GM21515 (cell line): ENCODE results near the gene CIAO3.
"Not testable (repeated sequence)": the region's sequence is repeated elsewhere in the genome, so short reads cannot be mapped to it uniquely, and the experiment has no call there.

Experiments used
- ATAC-seq: cut with Tn5 transposase; IDR thresholded peaks from one replicate; pipeline ENCODE4 v1.9.1; 2021; ENCODE audit not compliant: unreplicated experiment

Gene CIAO3

DNA sequence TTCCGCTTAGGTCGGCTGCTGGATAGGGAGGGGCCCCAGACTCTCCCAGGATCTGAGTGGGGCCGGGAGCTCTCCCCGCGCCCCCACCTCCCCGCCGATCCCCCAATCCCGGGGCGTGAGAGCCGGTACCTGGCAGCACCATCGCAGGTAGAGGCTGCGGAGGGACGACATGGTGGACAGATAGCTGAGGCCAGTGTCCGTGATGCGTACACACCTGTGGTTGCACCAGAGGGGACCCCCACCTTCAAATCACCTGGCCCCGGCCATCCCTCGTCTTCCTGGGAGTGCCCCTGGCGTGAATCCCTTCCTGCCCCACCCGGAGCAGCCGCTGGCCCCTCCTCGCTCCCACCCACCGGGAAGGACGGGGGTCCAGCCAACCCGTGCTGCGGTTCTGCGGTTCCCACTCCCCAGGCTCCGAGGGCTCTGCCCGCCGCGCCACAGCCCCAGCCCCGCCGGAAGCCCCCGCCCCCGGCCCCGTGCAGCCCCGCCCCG, 45.9 kb downstream of the CIAO3 start:
- ATAC-seq: no peak

DNA sequence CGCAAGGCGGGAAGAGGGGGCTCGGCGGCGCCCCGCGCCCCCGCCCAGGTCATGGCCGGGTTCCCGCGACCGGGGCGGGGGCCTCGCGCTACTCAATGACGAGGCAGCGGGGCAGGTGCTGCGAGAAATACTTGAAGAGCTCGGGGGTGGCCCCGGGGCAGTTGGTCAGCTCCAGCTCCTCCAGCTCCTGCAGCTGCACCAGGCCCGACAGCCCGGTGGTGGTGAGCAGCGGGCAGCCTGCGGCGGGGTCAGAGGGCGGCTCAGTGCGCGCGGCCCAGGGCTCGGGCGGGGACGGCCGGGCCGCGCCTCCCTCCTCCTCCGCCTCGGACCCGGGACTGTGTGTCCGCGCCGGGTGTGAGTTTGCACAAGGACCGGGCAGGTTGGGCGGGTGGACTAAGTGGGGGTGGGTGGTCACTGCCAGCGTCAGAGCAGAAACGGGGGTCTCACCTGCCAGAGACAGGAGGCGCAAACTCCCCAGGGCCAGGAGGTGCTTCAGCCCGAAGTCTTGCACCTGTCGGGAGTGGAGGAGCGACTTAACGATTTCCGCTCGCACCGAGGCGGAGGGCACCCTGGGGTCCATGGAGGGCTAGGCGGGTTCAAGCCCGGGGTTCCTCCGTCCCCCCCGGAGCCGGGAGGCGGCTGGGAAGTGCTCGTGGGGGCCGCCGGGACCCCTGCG, 46.5 kb downstream of the CIAO3 start:
- no peak for ATAC-seq

DNA sequence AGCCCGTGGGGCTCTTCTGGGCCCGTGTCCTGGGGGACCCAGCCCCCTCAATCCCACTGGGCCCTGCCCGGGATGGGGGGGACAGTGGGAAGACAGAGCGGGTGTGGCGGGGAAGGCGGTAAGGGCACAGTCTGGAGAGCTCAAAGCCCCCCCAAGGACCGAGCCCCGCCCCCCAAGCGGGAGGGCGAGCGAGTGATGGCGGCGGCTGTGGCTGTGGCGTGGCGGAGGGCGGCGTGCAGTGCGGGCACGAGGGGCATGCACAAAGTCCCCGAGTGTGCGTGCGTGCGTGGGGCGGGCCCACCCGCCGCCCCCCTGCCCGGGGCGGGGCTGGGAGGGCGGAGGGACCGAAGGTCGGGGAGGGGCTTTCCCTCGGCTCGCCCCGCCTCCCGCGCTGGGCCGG, 47.0 kb downstream of the CIAO3 start:
- ATAC-seq: no peak

DNA sequence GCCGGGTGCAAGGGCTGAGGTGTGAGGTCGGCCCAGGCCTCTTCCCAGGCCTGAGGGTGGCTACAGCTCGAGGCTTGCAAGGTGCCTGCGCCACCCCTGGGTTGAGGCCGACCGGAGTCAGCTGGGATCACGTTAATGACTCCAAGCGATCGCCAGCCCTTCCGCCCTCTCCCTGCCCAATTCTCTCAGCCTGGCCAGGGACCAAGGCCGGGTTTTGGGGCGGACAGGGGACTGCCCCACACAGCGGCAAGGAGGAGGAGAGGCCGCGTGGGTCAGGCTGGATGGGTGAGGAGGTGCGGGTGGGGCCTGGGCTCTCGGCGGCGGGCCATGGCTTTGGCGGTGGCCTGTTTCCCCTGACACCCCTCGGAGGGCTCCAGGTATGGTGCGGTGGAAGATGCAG, 47.4 kb downstream of the CIAO3 start:
- ATAC-seq: no peak

DNA sequence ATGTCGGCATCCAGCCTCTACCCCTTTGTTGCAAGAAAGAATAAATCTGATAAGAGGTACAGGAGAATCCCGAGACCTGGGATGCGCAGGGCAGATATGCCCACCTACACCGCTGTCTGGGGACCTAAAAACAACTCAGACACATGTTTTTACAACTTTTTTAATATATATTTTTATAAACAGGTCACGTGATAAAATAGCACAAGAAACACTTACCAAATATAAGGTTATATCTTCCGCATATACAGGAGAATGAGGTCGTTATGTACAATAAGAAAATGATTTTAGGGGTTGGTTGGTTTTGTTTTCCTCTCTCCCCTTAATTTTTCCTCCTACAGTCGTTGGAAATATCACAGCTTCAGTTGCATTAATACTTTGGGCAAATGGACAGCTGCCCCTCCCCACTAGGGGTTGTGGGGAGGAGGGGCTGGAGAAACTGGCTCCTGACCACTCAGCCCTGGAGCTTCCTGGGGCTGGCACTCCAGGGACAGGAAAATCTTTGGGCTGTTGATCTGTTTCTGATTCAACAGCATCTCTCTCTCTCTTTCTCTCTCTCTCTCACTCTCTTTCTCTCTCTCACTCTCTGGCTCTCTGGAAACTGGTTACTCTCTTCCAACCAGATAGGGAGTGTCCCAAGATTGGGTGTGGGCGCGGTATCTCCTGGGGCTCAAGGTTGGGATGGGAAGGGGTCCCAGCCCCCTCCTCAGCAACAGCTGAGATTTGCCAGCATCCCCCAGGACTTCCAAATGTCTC, 48.3 kb downstream of the CIAO3 start:
- ATAC-seq: no peak

DNA sequence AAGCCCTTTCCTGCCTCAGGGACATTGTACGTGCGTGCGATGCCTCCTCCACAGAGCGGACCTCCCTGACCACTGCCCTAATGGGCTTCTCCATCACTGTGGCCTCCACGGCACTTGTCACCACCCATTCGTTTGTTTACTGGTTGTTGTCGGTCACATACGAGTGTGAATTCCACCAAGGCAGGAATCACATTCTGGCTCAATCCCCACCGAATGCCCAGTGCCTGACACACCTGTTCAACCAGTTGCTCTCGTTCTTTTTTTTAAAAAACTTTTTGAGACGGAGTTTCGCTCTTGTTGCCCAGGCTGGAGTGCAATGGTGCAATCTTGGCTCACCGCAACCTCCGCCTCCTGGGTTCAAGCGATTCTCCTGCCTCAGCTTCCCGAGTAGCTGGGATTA, 49.6 kb downstream of the CIAO3 start:
- not testable (repeated sequence) for ATAC-seq

DNA sequence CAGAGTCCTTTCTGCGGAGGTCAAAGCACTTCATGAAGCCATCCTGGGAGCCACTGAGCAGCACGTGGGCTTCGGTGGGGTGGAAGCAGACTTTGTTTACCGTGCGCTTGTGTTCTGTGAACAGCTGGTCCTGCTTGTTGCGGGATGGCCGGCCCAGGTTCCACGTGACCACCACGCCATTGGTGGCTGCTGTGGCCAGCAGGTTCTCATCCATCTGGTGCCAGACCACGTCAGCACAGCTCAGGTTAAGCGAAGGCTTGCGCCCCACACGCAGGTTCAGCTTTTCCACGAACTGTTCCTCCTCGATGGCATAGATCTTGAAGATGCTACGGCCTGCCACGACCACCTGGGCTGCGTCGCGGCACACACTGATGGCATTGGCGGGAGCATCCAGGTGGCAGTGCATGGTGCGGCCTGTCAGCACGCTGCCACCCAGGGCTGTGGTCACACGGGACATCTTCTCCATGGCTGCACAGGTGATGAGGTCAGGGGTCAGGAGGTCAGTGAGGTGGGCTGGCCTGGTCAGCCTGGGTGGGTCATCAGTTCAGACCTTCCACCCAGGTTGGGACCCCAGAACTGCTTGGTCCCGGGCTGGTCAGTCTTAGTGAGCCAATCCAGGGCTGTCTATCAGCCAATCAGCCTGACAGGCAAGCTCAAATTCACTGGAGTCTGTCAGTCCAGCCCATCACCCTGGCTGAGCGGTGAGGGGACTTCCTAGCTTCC, 51.5 kb downstream of the CIAO3 start:
- ATAC-seq: no peak

DNA sequence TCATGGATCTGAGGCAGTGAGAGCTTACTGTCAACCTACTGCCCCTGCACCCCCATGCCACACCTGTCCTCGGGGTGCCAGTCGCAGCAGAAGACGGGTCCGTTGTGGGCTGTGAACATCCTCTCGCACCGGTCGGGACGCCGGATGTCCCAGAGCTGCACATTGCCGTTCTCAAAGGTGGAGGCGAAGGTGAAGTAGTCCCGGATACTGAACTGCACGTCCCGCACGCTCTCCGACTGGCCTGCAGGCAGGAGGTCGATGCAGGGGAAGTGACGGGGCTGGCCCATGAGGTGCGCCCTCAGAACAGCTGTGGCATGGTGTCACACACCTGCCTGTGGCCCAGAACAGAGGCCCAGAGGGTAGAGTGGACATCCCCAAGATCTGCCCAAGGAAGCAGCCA, 53.3 kb downstream of the CIAO3 start:
- ATAC-seq: no peak

DNA sequence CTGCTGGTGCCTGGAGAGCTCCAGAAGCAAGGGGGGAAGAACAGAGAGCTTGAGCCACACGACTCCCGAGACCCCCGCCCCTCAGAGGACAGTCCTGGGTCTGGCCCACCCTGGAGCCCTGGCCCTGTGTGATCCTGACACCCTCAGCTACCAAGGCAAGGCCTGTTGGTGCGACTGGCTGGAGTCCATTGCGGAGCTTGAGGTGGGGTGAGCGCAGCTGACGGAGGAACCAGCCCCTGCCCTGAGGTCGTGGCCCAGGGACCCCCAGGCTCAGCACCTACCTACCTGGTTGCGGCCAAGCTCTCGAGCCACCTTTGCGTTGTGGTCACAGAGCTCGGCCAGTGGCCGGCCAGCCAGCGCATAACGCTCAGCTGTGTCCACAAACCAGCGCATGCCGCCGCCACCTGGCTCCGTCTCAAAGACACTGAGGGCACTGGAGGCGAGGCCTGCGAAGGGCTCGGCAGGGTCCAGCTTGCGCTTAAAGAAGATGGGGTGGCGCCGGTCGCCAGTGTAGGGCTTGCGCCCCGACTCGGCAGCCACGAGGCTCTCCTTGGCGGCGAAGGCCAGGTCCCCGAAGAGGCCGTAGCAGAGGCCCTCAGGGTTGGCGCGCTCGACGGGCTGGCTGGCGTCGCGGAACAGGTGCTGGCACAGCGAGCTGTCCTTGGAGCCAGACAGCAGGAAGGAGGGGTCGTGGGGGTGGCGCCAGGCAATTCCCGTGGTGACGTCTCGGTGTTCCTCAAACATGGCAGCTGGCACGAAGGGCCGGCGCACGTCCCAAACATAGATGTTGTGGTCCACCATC, 54.1 kb downstream of the CIAO3 start:
- ATAC-seq: no peak

DNA sequence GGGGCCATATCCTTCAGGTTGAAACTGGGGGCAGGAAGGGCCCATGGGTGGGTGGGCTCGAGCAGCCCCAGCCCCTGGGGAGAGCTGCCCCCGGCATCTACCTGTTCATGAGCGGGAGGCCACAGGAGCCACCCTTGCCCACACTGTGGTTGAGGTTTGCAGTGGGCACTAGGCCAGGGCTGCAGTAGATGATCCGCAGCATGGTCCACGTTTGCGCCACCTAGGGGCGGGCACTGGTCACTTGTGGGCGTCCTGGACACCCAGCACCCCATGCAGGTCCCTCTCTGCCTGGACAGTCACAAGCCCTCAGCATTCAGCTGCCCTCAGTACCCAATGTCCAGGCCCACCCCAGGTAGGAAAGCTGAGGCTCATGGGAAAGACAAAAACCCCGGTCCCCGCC, 54.8 kb downstream of the CIAO3 start:
- ATAC-seq: no peak

DNA sequence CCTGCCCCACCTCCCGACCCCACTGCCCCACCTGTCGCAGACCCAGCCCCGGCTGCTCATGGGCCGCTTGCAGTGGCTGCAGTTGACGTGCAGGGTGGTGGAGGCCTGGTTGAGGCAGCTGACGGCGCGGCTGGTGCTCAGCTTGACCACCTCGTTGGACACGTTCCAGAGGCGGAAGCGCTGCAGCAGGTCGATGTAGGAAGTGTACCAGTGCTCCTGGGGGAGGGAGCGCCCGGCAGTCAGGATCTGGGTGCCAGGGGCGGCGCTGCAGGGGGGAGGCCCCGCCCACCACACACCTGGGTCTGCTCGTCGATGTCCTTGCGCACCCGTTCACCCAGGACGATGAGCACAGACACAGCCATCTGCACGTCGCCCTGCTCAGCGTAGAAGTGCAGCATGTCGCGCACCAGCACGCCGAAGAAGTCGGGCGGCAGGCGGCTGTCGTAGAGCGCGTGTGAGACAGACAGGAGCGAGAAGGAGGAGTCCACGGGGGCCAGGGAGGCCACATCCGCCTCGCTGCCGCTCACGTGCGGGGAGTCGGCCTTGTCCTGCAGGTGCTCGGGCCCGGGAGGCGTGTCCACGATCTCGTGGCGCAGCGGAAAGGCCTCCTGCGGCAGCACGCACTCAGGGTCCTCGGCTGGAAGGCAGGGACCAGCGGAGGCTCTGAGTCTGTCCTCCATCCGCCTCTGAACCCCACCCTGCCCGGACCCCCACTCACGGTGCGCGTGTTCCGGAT, 55.7 kb downstream of the CIAO3 start:
- ATAC-seq: no peak

DNA sequence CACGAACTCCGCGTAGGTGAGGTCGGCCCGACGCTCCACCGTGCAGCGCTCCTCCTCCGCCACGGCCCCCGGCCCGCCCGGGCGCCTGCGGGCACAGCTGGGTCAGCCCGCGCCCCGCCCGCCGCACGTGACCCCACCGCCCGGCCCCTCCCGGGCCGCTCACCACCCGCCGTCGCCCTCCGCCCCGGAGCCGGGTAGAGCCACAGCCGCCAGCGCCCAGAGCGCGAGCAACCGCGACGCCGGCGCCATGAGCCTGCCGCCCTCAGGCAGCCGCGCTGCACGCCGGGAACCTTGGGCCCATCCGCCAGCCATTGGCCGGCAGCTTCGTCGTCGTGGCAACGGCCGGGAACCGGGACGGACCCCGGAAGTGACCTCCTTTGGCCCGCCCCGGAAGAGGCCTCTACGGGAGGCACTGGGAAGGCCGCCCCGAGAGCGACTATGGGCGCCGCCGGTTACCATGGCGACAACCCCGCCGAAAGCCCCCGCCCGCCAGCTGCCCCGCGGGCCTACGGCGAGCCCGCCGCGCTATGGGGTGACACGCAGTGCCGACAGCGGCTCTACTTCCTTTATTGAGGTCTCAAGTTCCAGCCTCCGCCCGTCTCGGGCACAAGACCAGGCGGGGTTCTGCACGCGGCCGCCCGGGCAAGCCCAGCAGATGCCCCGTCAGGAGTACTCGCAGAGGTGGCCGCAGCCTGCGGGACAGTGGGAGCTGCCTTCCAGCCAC, 56.6 kb downstream of the CIAO3 start, which contains the start of gene JMJD8:
TSS of gene JMJD8 (minus strand) at position 264 of the 724 bp plus-strand sequence. CDS start at position 249, 15 bp downstream.
- ATAC-seq: peak; percentile 46

DNA sequence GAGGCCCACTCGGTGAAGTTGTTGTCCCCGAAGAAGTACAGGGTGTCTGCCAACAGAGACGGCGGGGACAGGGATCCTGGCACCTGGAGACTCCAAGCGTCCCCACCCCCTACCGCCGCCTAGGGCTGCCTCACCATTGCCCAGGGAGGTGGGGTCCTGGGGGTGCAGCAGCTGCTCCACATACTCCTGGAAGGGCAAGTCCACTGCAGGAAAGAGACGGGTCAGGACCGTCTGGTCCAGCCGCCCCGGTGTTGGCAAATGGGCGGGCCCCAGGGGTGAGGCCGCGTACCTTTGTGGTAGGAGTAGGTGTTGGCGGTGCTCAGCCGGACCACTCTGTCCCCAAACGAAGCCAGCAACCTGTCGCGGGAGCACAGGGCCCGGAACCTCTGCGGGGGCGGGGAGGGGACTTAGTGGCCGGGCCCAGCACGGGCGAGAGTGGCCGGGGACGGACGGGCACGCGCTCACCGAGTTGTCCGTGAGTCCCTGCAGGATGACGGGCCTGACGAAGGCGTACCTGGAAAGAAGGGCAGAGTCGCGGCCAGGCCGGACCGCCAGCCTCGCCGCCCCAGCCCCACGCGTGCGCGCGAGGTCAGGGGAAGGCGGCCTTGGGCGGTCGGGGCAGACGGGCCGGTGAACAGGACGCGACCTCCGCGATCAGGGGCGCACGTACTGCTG, 57.3 kb downstream of the CIAO3 start:
- no peak for ATAC-seq

DNA sequence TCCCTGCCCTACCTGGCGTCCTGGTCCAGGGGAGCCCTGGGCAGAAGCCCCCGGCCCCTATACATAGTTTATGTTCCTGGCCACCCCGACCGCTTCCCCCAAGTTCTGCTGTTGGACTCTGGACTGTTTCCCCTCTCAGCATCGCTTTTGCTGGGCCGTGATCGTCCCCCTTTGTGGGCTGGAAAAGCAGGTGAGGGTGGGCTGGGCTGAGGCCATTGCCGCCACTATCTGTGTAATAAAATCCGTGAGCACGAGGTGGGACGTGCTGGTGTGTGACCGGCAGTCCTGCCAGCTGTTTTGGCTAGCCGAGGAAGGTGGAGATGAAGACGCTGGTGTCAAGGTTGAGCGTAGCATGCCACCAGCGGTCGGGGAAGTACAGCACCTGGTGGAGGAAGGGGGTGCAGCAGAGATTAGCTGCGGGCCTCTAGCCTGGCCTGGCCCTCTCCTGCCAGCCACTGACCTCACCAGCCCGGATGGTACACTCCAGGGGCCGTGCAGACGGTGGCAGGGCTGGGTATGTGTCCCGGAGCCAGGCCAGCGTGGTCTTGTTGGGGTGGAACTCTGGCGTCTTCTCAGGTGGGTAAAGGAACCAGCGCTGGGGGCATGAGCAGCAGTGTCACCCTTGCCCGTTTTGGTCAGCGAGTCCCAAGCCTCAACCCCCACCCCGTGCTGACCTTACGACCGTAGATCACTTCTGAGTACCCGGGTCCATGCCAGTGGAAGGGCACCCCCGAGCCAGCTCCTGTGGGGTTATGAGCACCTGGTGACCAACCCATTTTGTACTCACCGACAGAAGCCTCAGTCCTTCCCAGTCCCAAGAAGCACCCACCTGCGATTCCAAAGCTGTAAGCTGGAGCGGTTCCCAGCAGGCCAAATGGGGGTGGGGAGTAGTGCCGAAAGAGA, 58.1 kb downstream of the CIAO3 start:
- no peak for ATAC-seq

DNA sequence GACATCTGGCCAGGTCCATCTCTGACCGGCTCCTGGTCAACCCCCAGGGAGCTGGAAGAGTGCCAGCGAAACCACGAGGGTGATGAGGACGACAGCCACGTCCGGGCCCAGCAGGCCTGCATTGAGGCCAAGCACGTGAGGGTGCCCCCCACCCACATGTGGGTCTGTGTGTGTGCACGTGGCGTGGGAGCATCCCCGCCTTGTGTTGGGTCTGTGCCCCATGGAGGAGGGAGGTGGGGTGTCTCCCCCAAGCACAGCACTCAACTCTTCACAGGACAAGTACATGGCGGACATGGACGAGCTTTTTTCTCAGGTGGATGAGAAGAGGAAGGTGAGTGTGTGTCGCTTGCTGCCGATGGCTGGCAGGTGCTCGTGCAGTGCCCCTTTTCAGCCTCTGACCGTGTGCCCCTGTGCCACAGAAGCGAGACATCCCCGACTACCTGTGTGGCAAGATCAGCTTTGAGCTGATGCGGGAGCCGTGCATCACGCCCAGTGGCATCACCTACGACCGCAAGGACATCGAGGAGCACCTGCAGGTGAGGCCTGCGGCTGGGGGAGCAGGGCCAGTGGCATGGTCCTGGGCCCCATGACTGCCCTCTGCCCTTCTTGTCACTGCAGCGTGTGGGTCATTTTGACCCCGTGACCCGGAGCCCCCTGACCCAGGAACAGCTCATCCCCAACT, 58.9 kb downstream of the CIAO3 start:
- no peak for ATAC-seq

DNA sequence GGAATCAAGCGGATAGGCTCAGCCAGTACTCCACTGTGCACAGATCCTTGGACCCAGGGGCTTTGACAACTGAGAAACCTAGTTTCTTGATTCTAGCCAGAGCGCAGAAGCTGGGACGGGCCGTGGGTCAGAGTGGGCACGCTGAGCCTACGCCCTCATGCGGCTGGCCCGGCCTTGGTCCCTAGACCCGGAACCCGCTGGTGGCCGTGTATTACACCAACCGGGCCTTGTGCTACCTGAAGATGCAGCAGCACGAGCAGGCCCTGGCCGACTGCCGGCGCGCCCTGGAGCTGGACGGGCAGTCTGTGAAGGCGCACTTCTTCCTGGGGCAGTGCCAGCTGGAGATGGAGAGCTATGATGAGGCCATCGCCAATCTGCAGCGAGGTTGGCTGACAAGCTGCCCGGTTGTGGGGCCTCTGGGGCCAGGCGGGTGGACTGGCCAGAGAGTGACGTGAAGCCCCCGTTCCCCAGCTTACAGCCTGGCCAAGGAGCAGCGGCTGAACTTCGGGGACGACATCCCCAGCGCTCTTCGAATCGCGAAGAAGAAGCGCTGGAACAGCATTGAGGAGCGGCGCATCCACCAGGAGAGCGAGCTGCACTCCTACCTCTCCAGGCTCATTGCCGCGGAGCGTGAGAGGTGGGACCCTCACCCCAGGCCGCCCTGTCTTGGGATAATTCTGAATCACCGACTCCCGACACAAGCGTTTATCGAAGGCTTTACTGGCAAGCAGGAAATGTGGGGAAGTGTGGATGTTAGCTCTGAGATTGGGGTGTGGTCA, 59.6 kb downstream of the CIAO3 start:
- ATAC-seq: no peak

DNA sequence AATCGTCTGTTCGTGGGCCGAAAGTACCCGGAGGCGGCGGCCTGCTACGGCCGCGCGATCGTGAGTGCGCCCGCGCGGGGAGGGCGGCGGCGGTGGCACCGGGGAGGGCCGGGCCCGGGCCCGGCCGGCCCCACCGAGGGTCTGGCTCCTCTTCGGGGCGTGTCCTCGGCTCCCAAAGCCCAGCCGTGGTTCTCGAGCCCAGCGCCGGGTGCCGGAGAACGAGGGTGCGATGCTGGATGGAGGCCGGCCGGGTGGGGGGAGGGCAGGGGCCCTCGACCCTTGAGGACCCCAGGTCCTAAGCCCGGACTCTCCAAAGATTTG, 60.2 kb downstream of the CIAO3 start:
- ATAC-seq: no peak
